SW480 (cell line): ENCODE results near the gene TTC19.
"Not testable (repeated sequence)": the region's sequence is repeated elsewhere in the genome, so short reads cannot be mapped to it uniquely, and the experiment has no call there.

ENCODE experiments used
- DNase-seq: peaks from one replicate; pipeline ENCODE4 v3.0.0-alpha.2; 2016; ENCODE audit warnings: low spot score

TTC19 gene

GRCh38 chr17:15972497-15972951 is 27.1 kb upstream of the TTC19 start:
- no peak for DNase-seq

- DNase-seq, result no peak
Measured at GRCh38 chr17:15973016-15973415, 26.6 kb upstream of the TTC19 start.

DNA sequence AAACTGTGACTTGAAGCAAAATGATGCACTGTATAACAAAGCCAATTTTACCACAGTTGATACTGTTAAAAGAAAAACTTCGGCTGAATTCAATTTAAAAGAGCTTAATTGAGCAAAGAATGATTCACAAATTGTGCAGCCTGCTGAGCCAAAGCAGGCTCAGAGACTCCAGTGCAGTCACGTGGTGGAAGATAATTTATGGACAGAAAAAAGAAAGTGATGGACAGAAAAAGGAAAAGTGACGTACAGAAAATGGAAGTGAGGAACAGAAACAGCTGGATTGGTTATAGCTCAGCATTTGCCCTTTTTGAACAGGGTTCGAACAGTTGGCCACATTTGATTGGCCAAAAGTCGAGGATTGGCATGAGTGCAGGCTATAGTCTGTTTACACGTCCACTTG is 25.8 kb upstream of the TTC19 start:
- DNase-seq, result no peak

DNA sequence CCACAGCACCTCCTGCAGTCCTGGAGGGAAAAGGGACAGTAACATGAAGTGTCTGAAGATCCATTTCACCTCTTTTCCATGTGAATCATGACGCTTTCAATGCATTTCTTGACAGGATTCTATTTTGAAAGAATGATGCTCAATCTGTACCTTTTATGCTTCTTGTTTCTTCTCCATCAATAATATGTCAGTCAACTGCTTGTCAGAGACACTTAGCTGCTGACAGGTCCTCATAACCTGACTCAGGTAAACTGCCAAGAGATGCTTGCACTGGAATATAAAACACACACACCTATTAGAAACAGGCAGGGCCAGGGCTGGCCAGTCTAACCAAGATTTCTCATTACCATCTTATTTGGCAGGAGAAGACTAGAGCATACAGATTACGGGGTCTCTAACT is 21.7 kb upstream of the TTC19 start:
- DNase-seq, result no peak

DNA sequence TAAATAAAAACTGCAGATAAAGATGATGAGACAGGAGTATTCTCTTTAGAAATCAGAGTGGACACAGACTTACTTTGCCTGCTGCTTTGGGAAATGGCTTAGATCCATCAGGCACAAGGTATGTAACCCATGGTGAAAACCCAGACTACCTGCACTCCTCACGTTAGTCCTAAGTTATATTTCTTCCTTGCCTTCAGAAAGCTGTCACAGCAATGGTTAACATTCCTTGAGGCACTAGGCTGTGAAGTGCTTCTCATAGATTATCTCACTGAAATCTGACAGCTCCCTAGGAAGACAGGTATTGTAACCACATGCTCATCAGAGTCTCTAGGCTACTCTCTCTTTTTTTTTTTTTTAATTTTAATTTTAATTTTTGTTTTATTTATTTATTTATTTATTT is 21.0 kb upstream of the TTC19 start:
- no peak for DNase-seq

DNA sequence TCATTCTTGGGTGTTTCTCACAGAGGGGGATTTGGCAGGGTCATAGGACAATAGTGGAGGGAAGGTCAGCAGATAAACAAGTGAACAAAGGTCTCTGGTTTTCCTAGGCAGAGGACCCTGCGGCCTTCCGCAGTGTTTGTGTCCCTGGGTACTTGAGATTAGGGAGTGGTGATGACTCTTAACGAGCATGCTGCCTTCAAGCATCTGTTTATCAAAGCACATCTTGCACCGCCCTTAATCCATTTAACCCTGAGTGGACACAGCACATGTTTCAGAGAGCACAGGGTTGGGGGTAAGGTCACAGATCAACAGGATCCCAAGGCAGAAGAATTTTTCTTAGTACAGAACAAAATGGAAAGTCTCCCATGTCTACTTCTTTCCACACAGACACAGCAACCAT is 20.6 kb upstream of the TTC19 start:
- DNase-seq, result not testable (repeated sequence)

DNA sequence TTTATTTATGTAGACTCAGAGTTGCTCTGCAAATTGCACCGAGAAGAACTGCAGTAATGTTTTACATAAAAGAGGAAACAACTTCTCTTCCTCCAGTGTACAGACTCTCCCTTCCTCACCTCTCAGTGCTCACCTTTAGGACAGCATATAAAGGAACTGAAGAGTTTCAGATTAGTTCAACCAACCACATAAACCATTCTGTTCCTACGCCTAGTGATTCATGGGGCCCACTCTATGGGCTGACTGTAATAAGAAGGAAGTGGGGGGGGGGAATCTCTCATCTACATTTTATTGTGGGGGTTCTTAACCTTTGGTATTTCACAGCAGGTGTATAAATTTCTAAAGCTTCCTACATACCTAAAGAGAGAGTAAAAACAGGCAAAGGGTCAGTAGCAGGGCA is 18.4 kb upstream of the TTC19 start:
- DNase-seq, result peak; percentile 34

- DNase-seq, result no peak
Measured at GRCh38 chr17:15981646-15982580, 17.7 kb upstream of the TTC19 start.

DNA sequence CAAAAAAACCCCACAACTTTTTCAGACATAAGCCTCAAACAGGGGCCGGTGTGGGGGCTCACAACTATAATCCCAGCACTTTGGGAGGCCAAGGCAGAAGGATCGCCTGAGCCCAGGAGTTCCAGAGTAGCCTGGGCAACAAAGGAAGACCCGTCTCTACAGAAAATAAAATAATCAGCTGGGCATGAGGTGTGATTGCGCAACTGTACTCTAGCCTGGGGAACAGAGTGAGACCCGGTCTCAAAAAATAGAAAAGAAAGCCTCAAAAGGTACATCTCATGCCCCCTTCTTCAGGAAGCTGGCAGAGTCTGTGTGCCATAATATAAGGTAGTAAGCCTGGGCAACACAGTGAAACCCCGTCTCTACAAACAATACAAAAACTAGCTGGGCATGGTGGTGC is 3.3 kb upstream of the TTC19 start:
- DNase-seq, result no peak

- DNase-seq, result no peak
Measured at GRCh38 chr17:15998031-15998562, 1.5 kb upstream of the TTC19 start.

DNA sequence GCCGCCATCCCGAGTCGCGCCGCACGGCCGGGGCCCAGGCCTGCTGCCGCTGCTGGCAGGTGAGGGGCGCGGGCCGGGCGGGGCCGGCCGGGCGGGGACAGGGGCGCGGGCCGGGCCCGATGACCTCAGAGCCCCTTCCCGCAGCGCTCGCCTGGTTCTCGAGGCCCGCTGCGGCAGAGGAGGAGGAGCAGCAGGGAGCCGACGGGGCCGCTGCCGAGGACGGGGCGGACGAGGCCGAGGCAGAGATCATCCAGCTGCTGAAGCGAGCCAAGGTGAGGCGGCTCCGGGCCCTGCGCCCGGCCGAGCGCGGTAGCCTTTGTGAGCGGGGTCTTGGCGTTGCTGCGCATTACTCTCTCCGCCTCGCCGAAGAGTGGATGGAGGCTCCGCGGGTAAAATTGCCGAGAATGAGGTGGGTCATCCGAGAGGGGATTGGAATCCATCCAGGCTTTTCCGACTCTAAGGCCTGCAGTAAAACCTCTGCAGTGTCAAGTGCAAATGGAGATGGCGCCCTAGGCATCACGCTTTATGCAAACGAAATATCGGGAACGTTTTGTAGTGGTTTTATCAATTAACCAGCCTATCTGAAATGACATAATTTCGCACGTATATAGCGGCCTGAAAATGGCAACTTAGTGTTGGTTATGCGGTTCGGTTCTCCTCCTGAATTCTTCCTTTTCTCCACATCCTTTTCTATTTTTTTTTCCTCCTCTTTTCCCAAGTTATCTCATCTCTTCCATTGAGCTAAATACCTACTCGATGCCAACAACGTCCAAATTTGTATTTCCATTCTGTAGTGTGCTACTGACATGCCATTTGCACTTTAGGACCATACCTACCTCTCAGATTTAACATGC is 577 bp downstream of the TTC19 start:
- peak; percentile 38 for DNase-seq

DNA sequence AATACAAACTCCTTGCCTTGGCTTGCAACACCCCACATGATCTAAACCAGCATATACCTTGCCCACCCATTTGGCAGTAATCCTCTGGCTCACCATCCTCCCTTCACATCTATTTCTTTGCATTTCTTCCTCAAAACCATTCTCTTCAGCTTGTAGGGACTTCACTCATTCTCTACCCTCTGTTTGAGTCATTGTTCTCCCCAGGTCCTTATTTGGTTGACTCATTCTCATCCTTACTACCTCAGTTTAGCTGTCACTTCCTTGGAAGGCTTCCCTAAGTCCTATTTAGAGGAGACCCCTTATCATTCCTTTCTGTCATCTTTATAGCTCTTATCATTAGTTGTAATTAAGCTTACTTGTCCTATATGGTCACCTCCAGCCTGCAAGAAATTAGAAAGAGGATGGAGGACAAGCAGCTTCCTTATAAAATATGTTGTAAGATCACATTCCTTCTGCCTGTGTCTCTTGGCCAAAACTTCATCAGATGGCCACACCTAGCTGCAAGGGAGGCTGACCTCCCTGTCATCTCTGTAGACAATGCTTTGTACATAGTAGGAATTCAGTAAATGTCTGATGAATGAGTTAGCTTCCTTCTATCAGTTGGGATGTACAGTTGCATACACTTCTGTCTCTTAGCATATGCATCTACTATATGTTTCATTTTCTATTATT is 1.7 kb downstream of the TTC19 start:
- DNase-seq, result no peak

GRCh38 chr17:16002708-16003260 is 3.2 kb downstream of the TTC19 start:
- DNase-seq, result no peak

DNA sequence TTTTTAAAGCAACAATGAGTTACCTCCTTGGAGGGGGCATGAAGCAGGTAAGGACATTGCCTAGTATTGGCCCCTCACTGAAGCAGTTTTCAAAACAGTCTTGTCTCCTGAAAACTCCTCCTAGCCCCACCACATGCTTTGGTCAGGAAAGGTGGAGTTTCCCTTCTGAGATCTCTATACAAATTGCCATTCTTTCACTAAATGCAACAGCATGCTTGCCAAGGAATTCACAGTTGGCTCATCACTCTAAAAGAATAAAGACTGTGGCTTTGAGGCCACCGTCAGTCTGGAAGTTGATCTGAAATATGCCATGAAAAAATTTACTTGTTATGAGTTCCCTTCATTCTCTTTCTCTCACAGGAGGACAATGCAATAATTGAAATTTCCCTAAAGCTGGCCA is 4.2 kb downstream of the TTC19 start:
- DNase-seq, result no peak

DNA sequence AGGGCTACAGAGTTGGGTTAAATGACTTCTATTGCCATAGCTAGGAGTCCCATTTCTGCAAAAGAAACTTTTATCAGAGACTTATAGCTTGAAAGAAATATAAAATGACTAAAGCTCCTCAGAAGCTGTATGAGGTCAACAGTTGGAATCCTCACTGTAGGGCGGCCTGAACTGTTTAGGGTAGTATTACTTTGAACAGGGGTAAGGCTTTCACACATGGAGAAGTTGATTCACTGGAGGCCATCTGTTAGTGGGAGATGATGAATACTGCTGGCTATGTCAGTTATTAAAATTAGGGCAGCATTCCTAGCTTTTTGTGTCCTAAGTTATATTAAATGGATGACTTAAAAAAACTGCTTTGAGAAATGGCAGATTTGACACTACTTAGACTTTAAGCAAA is 6.0 kb downstream of the TTC19 start:
- no peak for DNase-seq

DNA sequence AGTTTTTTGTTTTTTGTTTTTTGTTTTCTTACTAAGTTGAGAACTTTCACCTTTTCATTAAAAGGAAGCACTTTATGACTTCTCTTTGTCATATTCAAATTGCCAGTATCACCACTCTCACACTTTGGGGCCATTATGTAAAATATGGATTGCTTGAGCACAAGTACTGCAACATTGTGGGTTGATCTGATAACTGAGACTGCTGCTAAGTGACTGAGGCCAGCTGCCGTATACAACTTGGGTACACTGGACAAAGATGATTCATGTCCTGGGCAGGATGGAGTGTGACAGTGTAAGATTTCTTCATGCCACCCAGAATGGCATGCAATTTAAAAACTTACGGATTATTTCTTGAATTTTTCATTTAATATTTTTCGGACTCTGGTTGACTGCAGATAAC is 7.8 kb downstream of the TTC19 start:
- no peak for DNase-seq

DNA sequence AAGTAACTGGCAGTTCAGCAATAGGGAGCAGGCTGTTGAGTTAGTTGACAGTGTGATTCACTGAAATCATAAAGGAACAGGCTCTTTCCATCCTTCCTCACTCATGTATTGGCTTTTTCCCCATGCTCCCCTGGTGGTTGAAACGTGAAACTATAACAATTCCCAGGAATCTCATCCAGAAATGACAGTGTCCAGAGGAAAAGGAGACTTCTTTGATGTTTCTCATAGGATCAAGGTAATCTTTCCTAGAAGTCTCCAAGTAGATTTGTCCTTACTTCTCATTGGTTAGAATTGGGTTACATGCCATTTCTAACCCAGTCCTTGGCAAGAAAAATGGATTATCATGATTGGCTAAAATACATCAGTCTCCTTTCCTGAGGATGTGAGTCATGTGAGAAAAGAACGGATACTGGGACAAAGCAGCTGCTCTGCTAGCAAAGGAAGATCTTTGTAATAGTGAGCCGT is 14.4 kb downstream of the TTC19 start:
- peak; percentile 58 for DNase-seq

- DNase-seq, result no peak
Measured at GRCh38 chr17:16019347-16019746, 19.7 kb downstream of the TTC19 start.

- DNase-seq, result no peak
Measured at GRCh38 chr17:16023881-16024280, 24.3 kb downstream of the TTC19 start.

GRCh38 chr17:16025202-16025601 is 25.6 kb downstream of the TTC19 start:
- no peak for DNase-seq

DNA sequence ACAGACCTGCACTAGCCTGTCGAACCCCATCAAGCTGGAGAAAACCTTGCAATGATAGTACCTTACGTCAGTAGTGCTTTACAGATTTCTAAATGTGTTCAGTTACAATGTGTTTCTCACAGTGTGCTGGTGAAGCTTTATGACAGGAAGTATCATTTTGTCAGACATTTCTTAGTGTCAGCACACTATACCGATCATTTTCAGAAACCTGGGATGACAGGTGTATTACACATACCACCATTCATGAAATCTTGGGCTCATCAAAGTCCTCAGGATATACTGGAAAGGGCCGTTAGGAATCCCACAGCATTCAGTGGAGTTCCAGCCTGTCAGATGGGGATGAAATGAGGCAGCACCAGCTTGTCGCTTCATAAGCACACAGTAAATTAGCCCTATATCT is 27.3 kb downstream of the TTC19 start:
- DNase-seq, result no peak
